Stimulated activated CD4-positive, alpha-beta T cell treated with anti-CD3 and anti-CD28 coated beads, TNF-alpha, amount 100 ng/mL, for 48 hours (primary cell): ENCODE results near the gene UNC45A.

Source experiments
- DNase-seq, 3 donors: peaks; one replicate each; pipeline ENCODE4 v3.0.0-alpha.2; 2020; ENCODE audit warnings: low read depth in 3 of 3

The UNC45A gene

DNA sequence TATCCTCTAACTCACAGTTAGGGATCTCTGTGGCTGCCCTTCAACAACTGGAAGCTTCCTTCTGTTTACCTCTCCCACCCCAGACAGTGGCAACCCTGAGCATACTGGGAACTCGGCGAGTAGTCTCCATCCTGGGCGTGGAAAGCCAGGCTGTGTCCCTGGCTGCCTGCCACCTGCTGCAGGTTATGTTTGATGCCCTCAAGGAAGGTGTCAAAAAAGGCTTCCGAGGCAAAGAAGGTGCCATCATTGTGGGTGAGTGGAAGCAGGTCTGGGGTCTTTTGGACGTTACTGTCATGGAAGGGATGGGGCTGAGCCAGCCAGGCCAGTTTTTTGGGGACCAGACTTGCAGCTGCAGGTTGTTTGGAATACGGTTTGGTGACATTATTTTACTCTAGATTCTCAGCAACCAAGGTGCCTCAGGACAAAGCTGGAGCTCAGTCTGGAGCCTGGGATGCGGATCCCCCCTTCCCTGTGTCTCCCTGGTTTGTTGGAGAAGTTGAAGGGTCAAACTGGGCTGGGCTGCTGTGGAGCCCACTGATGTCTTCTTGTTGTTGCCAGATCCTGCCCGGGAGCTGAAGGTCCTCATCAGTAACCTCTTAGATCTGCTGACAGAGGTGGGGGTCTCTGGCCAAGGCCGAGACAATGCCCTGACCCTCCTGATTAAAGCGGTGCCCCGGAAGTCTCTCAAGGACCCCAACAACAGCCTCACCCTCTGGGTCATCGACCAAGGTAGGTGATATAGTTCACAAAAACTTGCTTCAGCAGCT lies 7.5 kb downstream of the UNC45A start:
- no peak for DNase-seq

DNA sequence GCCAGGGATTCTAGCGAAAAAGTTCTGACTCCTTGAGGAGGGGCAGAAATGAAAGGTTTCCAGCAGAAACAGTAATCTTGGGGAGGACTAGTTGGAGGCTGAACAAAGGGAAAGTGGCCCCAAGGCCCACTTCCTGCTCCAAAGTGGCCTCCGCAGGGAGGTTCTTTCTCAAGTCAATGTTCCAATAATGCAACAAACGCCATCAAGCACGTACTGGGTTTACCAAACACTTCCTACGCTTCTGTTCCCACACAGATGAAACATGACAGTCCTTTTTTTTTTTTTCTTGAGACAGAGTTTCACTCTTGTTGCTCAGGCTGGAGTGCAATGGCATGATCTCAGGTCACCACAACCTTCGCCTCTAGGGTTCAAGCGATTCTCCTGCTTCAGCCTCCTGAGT lies 10.0 kb downstream of the UNC45A start:
- DNase-seq = no peak

- DNase-seq = no peak
Observed at GRCh38 chr15:90946538-90946937, 11.5 kb downstream of the UNC45A start.

DNA sequence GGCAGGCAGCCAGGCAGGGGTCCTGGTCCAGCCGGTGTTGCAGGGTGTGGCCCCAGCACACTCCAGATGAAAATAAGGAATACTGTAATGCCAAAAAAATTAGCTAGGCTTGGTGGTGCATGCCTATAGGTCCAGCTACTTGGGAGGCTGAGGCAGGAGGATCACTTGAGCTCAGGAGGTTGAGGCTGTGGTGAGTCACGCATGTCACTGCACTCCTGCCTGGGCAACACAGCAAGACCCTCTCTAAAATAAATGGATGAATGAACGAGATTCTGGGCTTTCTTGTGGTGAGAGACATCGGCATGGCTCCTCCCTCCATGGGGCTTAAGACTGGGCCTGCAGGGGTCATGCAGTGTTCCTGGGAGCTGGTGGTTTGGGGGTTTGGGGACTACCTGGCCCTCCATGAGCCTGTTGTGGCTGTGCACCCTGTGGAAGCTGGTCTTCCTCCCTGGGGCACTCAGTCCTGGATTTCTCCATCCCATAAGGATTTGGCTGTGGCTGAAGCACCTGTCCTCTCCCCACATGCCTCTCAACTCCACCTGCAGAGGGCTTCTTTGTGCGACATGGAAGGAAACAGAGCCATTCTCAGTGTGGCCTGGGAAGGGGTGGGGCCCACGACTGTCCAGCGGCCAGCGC lies 12.0 kb downstream of the UNC45A start:
- DNase-seq = no peak

- no peak for DNase-seq
Observed at GRCh38 chr15:90947577-90948357, 12.7 kb downstream of the UNC45A start.

- no peak for DNase-seq
Observed at GRCh38 chr15:90948506-90948905, 13.4 kb downstream of the UNC45A start.

DNA sequence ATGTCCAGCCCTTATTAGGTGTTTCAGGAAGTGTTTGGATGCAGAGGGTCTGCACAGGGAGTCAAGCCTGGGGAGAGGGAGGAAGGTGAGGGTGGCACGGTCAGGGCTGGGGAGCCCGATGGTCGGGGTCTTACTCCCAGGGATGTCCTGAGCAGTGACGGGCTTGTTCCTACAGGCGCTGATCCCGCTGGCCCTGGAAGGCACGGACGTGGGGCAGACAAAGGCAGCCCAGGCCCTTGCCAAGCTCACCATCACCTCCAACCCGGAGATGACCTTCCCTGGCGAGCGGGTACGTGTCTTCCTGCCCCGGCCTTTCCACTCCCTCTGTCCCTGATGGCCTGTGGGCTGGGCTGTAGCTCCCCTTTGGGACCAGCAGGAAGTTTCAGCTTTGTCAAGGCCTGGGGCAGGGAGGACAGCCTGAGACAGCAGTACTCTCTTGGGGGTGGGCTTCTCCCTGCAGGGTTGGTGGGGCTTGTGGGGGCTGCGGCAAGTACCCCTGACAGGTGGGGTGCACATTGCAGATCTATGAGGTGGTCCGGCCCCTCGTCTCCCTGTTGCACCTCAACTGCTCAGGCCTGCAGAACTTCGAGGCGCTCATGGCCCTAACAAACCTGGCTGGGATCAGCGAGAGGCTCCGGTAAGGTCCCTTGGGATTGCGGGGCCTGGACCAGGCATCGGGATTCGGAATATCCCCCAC lies 15.0 kb downstream of the UNC45A start:
- DNase-seq = no peak

- no peak for DNase-seq
Observed at GRCh38 chr15:90950676-90951075, 15.6 kb downstream of the UNC45A start.

DNA sequence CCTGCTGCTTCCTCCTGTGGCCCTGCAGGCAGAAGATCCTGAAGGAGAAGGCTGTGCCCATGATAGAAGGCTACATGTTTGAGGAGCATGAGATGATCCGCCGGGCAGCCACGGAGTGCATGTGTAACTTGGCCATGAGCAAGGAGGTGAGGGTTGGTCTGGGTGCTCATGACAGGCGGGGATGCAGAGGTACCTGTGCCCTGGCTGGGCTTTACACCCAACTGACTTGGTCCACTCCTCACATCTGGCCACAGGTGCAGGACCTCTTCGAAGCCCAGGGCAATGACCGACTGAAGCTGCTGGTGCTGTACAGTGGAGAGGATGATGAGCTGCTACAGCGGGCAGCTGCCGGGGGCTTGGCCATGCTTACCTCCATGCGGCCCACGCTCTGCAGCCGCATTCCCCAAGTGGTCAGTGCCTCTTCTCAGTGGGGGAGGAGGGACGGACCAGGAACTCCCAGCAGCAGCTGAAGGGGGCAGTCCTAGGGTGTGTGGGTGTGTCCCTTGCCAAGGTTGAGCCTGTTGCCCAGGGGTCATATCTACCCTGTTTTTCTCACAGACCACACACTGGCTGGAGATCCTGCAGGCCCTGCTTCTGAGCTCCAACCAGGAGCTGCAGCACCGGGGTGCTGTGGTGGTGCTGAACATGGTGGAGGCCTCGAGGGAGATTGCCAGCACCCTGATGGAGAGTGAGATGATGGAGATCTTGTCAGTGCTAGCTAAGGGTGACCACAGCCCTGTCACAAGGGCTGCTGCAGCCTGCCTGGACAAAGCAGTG lies 18.0 kb downstream of the UNC45A start:
- DNase-seq = no peak

GRCh38 chr15:90953947-90954711 lies 19.0 kb downstream of the UNC45A start:
- no peak for DNase-seq

- peak; percentile 85 to 89 (median 87) for DNase-seq
Observed at GRCh38 chr15:90954712-90955623, 19.9 kb downstream of the UNC45A start, which contains the start of gene RCCD1. Gene RCCD1, plus strand, starts transcription at chr15:90954884. Its CDS starts 1,851 bp downstream, at chr15:90956735.

DNA sequence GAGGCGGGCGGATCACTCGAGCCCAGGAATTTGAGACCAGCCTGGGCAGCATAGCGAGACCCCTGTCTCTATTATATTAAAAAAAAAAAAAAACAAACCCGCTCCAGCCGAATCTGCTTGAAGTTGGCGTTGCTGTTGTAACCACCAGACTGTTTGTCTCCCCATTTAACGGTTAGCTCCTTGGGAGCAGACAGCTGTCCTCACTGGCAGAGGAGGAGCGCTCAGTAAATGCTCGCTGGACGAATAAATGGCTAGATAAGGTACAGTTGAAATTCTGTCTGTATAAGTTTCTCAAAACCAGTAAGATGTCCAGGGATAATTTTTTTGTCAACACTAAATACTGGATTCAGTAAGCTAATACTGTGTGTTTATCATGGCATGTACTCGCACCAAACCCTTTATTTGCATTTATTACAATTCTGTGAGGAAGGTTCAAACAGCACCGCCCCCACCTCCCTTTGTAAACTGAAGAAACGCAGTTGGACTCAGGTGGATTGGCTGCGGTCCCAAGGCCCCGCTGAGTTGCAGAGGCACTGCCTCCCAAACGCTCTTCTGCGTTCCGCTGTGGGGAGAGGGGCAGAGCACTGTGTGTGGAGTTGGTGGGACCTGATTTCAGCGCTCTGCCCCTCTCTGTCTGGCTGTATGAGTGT lies 20.7 kb downstream of the UNC45A start:
- DNase-seq = no peak

GRCh38 chr15:90956274-90957030 lies 21.4 kb downstream of the UNC45A start:
- peak in 2 of 3 donors; percentile 35 to 58 for DNase-seq

GRCh38 chr15:90957031-90957790 lies 22.1 kb downstream of the UNC45A start:
- DNase-seq = no peak

GRCh38 chr15:90957791-90958190 lies 22.7 kb downstream of the UNC45A start:
- no peak for DNase-seq

GRCh38 chr15:90959028-90959595 lies 24.0 kb downstream of the UNC45A start:
- DNase-seq = no peak

GRCh38 chr15:90959894-90960293 lies 24.8 kb downstream of the UNC45A start:
- DNase-seq = no peak
